ENCODE measurements around the gene OTUD5.

OTUD5 gene

GRCh38 chrX:48957827-48958634 is 624 bp upstream of the OTUD5 start (continued):
- TF ChIP-seq ZNF362 (tag by site-specific recombination; IDR thresholded peaks at IDR 0.05) (no peak), ZNF768 (tag by site-specific recombination; IDR thresholded peaks at IDR 0.05) (no peak), SETDB1 (IDR thresholded peaks at IDR 0.05; ENCODE audit: insufficient read length, low read length) (no peak), ZNF140 (tag by site-specific recombination; IDR thresholded peaks at IDR 0.05) (no peak), ZFP3 (tag by site-specific recombination; IDR thresholded peaks at IDR 0.05; ENCODE audit: low read depth) (no peak), ZNF658 (tag by site-specific recombination; IDR thresholded peaks at IDR 0.05) (no peak), ZNF664 (tag by site-specific recombination; IDR thresholded peaks at IDR 0.05) (no peak), ZNF791 (tag by site-specific recombination; IDR thresholded peaks at IDR 0.05) (no peak), ZNF138 (tag by site-specific recombination; IDR thresholded peaks at IDR 0.05; ENCODE audit: borderline replicate concordance) (no peak), ZNF596 (tag by site-specific recombination; IDR thresholded peaks at IDR 0.05) (no peak), ZNF157 (tag by site-specific recombination; IDR thresholded peaks at IDR 0.05) (no peak), ZNF24 (tag by site-specific recombination; IDR thresholded peaks at IDR 0.05) (no peak), ZNF292 (tag by site-specific recombination; IDR thresholded peaks at IDR 0.05; ENCODE audit: borderline replicate concordance, low read depth) (no peak), PRDM6 (tag by site-specific recombination; IDR thresholded peaks at IDR 0.05) (no peak), ZNF692 (tag by site-specific recombination; IDR thresholded peaks at IDR 0.05) (peak; percentile 43; the same call in 1 of the 2 replicates), PATZ1 (tag by site-specific recombination; IDR thresholded peaks at IDR 0.05) (0 out of 2 replicates have a peak, but pooled peaks have one; percentile 51), ZNF704 (tag by site-specific recombination; IDR thresholded peaks at IDR 0.05) (no peak), ZNF239 (tag by site-specific recombination; IDR thresholded peaks at IDR 0.05) (no peak), PRDM4 (tag by site-specific recombination; IDR thresholded peaks at IDR 0.05) (no peak; the same call in 1 of the 2 replicates), CTCF (tag by site-specific recombination; IDR thresholded peaks at IDR 0.05) (no peak), ZBTB26 (tag by site-specific recombination; optimal IDR thresholded peaks at IDR 0.05) (peak; percentile 65), ZNF561 (tag by site-specific recombination; IDR thresholded peaks at IDR 0.05; ENCODE audit: borderline replicate concordance) (no peak), ZNF621 (tag by site-specific recombination; IDR thresholded peaks at IDR 0.05) (no peak), ZNF133 (tag by site-specific recombination; IDR thresholded peaks at IDR 0.05) (no peak), ZNF654 (tag by site-specific recombination; IDR thresholded peaks at IDR 0.05; ENCODE audit: low read depth) (no peak), ZNF623 (tag by site-specific recombination; IDR thresholded peaks at IDR 0.05) (no peak)
